HG03558 (cell line): ENCODE results near the gene FAM114A1.

Experiments
- ATAC-seq: cut with Tn5 transposase; IDR thresholded peaks from one replicate; pipeline ENCODE4 v1.9.1; 2021; ENCODE audit warnings: moderate number of reproducible peaks; ENCODE audit not compliant: unreplicated experiment; ENCODE audit errors: extremely low read depth

The FAM114A1 gene

DNA sequence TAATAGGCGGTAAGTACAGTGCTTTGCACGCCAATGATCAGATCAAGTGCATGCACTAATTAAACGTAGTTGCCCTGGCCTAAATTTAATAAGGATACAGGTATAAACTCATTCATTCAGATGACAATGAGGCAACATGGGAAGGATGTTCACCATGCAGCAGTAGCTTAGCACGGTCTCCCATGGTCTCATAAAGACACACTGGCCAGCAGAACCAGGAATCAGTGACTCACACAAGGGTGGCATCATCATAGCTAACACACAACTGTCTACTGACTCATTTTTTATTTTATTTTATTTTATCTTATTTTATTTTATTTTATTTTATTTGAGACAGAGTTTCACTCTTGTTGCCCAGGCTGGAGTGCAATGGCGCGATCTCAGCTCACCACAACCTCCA is 121.9 kb downstream of the FAM114A1 start:
- ATAC-seq = no peak

GRCh38 chr4:38990241-38990640 is 122.6 kb downstream of the FAM114A1 start:
- ATAC-seq = no peak

GRCh38 chr4:38993683-38994082 is 126.1 kb downstream of the FAM114A1 start:
- no peak for ATAC-seq

GRCh38 chr4:38994135-38994534 is 126.5 kb downstream of the FAM114A1 start:
- no peak for ATAC-seq
